Measurements from ENCODE around the gene RFLNA. TPM values are rescaled to one million over a fixed set of nuclear protein-coding genes. Genes with fewer than 3 reads are reported as not detected.

RFLNA gene
- total RNA-seq, 1 donor from 2014 or later, result not detected

DNA sequence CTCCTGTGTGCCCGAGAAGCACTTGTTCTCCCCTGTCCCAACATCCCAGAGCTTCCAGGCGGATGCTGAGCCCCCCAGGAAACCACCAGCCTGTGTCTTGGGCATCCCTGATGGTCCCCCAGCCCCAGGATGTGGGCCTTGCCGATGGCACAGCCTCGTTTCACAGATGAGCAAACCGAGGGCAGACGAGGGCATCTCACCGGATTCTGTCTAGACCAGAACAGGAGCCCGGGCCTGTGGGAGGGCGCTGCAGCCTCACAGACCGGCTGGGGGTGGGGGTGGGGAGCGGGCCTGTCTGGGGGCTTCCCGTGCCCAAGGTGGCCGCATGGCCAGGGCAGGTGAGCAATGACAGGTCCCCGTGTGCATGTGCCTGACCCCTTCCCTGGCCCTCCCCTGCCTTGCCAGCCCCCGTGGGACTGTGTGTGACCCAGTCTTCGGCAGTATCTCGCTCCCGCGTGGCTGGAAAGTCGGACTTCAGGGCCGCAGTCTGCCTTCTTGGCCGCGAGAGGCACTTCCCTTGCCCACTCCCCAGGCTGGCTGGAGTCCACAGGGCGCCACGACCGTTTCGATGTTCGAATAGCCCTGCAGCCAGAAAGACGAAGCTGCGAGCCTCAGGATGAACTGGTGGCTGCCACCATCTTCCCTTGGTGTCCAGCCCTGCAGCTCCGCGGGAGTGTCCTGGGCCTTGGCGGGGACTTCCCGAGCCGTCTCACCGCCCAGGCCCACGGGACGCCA is 8.9 kb downstream of the RFLNA start:
- no peak overlapping the region for H3K27ac Mint-ChIP-seq
- DNase-seq, result no peak
- no peaks in the 10 kb centered on the region for H3K4me1 Mint-ChIP-seq
- H3K4me3 Mint-ChIP-seq, result no peak overlapping the region
- H3K27me3 Mint-ChIP-seq, result no peaks in the 10 kb centered on the region
- intact Hi-C loops (cut with micrococcal nuclease), result no loop called here
- no peaks in the 10 kb centered on the region for H3K9me3 Mint-ChIP-seq
- H3K36me3 Mint-ChIP-seq (ENCODE audit: low read depth), result no peaks in the 10 kb centered on the region

DNA sequence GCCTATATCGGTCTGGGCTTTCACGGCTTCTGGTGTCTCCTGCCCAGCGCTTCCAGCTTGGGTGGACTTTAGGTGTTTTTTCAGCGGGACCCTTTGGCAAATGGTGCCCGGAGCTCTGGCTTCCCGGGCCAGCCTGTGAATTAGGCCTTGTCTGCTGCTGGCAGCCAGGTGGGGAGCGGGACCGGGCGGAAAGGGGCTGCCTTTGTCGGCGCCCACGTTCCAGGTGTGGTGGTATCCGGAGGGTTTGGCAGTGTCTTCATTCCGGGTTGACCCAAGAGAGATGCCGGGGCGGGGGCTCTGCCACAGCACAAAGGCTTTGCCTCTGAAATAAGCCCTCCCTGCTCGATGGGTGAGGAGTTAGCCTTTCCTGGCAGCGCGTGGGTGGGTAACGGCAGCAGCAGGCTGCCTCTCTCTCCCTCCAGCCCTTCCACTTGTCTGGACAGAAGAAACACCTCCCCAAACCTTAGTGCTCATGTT is 9.5 kb downstream of the RFLNA start:
- intact Hi-C loops (cut with micrococcal nuclease), result no loop called here
- Mint-ChIP-seq H3K27ac (no peak overlapping the region), H3K4me1 (no peaks in the 10 kb centered on the region), H3K4me3 (no peak overlapping the region), H3K36me3 (ENCODE audit: low read depth) (no peaks in the 10 kb centered on the region), H3K9me3 (no peaks in the 10 kb centered on the region), H3K27me3 (no peaks in the 10 kb centered on the region)
- no peak for DNase-seq

DNA sequence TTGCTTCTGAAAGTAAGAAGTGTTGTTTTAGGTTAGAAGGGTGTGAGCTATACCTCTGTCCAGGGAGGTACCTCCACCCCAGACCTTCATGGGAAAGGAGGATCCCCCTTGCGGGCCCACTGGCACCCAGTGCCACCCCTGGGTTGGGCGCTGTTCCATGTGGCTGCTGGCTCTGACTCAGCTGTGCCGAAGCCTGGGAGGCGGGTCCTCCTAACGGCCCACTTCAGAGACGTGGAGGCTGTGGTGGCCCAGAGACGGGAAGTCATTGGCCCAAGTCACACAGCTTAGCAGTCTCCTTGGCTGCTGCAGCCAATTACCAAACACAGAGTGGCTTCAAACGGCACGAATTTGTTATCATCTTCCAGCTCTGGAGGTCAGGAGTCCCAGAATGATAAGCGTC is 10.2 kb downstream of the RFLNA start:
- Mint-ChIP-seq H3K27me3 (no peaks in the 10 kb centered on the region), H3K4me1 (no peaks in the 10 kb centered on the region), H3K9me3 (no peaks in the 10 kb centered on the region), H3K36me3 (ENCODE audit: low read depth) (no peaks in the 10 kb centered on the region), H3K4me3 (no peak overlapping the region), H3K27ac (no peak overlapping the region)
- intact Hi-C loops (cut with micrococcal nuclease), result no loop called here
- DNase-seq, result no peak

DNA sequence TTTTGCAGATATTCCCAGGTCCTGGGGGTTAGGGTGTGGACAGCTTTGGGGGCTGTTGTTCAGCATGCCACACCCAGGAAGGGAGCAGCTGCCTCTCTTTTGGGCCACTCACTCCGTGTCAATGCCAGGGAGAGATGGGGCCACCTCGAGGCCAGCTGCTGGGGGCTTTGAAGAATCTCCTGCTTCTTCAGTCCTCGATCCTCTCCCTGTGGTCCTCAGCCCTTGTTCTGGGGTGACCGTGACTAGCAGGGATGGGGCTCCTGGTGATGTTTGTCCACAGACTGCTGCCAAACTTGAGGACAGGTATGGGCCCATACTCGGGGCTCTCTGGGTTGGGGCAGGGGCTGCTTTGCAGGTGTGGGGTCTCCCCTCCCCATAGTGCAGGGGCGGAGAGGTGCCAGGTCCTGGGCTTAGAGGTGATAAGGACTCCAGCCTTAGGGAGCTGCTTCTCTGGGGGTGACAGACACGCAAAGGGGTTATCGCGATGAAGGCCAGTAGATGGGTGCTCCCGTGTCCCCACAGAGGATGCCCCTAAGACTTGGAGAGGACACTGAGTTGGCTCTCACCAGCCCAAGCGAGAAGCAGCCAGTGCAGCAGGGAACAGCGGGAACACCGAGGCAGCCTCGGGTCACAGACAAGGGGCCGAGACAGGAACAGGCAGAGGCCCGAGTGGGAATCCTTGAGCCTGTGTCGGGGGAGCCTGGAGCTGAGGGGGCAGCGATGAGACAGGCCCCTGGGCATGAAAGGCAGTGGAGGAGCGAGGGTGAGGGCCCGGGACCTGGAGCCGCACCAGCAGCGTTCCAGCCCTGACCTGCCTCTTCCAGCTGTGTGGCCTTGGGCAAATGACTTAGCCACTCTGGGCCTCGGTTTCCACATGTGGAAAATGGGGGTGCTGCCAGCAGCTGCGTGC is 11.1 kb downstream of the RFLNA start:
- no peak overlapping the region for H3K4me3 Mint-ChIP-seq
- H3K27ac Mint-ChIP-seq, result no peak overlapping the region
- intact Hi-C loops (cut with micrococcal nuclease), result no loop called here
- DNase-seq, result no peak
- H3K36me3 Mint-ChIP-seq (ENCODE audit: low read depth), result no peaks in the 10 kb centered on the region
- no peaks in the 10 kb centered on the region for H3K9me3 Mint-ChIP-seq
- no peaks in the 10 kb centered on the region for H3K4me1 Mint-ChIP-seq
- no peaks in the 10 kb centered on the region for H3K27me3 Mint-ChIP-seq

DNA sequence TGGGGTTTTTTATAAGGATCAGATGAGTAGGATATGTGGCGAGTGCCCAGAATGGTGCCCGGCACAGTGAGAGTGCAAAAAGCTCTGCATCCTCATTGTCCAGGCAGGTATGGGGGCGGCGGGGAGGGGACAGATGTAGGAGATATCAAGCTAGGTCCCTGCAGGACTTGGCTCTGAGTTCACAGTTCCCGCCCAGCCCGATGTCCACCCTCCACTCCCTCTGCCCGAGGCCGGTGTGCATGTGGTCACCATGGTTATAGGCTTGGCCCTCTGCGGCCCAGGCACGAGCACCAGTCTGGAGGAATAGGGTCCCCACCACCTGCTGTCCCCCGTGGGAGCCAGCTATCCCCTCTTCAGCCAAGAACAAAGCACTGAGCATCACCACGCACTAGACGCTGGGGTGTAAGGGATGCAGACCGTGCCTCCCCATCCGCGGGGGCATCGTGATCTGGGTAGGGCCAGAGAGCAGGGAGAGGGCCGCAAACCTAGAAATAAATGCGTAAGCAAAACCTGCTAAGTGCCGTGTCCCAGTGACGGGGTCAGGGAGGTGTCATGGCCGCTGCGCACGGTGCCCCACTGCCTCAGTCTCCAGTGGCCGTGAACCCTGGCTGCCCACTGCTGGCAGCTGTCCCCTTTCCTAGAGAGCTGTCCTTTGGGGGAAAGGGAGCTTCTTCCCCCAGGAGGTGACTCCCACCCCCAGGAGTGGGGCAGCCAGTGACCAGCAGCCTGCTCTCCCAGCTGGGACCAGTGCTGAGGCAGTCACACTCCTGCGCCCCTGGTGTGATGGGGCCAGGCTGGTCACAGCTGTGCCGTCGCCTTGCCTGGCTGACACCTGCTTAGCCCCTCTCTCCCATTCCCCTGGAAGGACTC is 12.0 kb downstream of the RFLNA start:
- Mint-ChIP-seq H3K36me3 (ENCODE audit: low read depth) (no peaks in the 10 kb centered on the region), H3K9me3 (no peaks in the 10 kb centered on the region), H3K4me1 (no peaks in the 10 kb centered on the region), H3K4me3 (no peak overlapping the region), H3K27me3 (no peaks in the 10 kb centered on the region), H3K27ac (no peak overlapping the region)
- intact Hi-C loops (cut with micrococcal nuclease), result no loop called here
- no peak for DNase-seq

DNA sequence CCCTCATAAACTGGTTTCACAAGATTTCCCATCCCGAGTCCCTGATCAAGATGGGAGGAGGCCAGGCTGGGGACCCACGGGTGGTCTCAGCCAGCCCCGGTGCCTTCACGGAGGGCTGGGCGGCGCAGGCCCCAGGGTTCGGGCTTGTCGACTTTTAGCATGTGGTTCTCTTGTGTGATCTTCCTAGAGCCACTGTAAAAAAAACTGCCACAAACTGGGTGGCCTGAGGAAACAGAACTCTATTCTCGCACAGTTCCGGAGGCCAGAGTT is 12.6 kb downstream of the RFLNA start:
- Mint-ChIP-seq H3K27ac (no peak overlapping the region), H3K27me3 (no peaks in the 10 kb centered on the region), H3K4me1 (no peaks in the 10 kb centered on the region), H3K9me3 (no peaks in the 10 kb centered on the region), H3K36me3 (ENCODE audit: low read depth) (no peaks in the 10 kb centered on the region), H3K4me3 (no peak overlapping the region)
- DNase-seq, result no peak
- intact Hi-C loops (cut with micrococcal nuclease), result no loop called here

DNA sequence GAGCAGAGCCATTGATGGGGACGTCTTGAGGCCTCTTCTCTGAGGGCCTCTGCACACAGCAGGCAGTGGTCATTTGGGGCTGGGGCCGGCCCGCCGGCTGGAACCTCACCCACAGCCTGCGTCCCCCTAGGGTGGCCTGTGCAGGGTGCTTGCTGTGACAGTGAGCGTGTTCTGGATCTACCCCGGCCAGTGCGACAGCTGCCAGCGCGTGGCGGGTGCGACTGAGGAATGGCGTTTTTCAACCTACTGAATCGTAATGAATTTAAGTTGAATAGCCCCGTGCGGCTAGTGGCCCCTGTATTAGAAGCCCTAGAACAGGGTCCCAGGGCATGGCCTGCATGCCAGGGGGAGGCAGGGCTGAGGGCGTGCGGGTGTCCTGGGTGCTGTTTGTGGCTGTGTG is 13.8 kb downstream of the RFLNA start:
- H3K27me3 Mint-ChIP-seq, result no peaks in the 10 kb centered on the region
- no peak overlapping the region for H3K27ac Mint-ChIP-seq
- DNase-seq, result no peak
- no peak overlapping the region for H3K4me3 Mint-ChIP-seq
- H3K9me3 Mint-ChIP-seq, result no peaks in the 10 kb centered on the region
- intact Hi-C loops (cut with micrococcal nuclease), result no loop called here
- H3K4me1 Mint-ChIP-seq, result no peaks in the 10 kb centered on the region
- H3K36me3 Mint-ChIP-seq (ENCODE audit: low read depth), result no peaks in the 10 kb centered on the region

DNA sequence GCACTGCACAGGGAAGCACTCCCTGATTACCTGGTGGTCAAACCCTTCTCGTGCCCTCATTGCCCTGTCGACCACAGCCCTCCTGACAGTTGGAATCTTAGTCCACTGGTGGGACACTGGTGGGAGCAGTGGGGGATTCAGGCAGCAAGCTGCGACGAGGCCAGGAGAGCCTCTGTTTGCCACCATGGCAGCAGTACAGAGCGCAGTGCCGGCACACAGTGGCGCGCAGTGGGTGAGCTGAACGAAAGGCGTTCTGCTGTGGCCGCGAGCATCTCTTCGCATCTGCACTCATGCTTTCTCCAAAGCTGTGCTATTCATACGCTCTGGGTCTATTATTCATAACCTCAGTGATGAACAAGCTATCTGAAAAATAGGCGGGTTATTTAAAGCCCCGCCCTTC is 14.3 kb downstream of the RFLNA start:
- no peaks in the 10 kb centered on the region for H3K36me3 Mint-ChIP-seq (ENCODE audit: low read depth)
- DNase-seq, result no peak
- no peaks in the 10 kb centered on the region for H3K9me3 Mint-ChIP-seq
- no peak overlapping the region for H3K4me3 Mint-ChIP-seq
- H3K27ac Mint-ChIP-seq, result no peak overlapping the region
- H3K27me3 Mint-ChIP-seq, result no peaks in the 10 kb centered on the region
- intact Hi-C loops (cut with micrococcal nuclease), result no loop called here
- H3K4me1 Mint-ChIP-seq, result no peaks in the 10 kb centered on the region

DNA sequence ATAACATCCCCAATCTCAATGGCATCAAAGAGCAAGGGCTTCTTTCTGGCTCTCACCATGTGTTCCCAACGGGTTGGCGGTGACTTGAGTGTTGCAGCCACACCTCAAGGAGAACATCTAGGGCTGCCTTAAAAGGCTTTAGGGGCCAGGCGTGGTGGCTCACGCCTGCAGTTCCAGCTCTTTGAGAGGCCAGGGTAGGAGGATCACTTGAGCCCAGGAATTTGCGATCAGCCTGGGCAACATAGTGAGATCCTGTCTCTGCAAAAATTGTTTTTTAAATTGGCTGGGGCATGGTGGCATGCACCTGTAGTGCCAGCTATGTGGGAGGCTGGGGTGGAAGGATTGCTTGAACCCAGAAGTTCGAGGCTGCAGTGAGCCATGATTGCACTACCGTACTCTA is 14.9 kb downstream of the RFLNA start:
- Mint-ChIP-seq H3K9me3 (no peaks in the 10 kb centered on the region), H3K36me3 (ENCODE audit: low read depth) (no peaks in the 10 kb centered on the region), H3K4me1 (no peaks in the 10 kb centered on the region), H3K4me3 (no peak overlapping the region), H3K27ac (no peak overlapping the region), H3K27me3 (no peaks in the 10 kb centered on the region)
- no peak for DNase-seq
- intact Hi-C loops (cut with micrococcal nuclease), result no loop called here

DNA sequence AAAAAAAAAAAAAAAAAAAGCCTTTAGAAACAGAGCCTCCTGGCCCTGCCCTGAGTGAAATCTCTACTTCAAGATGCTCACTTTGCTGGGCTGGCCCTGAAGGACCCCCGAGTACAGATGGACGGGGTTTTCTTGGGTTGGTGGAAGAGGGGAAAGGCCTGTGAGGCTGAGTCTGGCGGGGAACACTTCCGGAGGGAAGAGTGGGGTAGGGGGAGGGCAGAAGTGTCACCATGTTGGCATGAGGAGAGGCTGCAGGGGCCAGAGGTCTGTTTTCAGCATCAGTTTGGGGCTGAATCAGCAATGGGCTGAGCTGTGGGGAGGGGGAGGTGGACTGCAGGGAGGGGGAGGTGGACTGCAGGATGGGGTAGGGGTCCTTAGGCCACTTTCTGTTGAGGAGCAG is 15.3 kb downstream of the RFLNA start:
- H3K27me3 Mint-ChIP-seq, result no peaks in the 10 kb centered on the region
- H3K9me3 Mint-ChIP-seq, result no peaks in the 10 kb centered on the region
- no peak overlapping the region for H3K4me3 Mint-ChIP-seq
- DNase-seq, result no peak
- H3K27ac Mint-ChIP-seq, result no peak overlapping the region
- no peaks in the 10 kb centered on the region for H3K4me1 Mint-ChIP-seq
- no peaks in the 10 kb centered on the region for H3K36me3 Mint-ChIP-seq (ENCODE audit: low read depth)
- intact Hi-C loops (cut with micrococcal nuclease), result no loop called here

DNA sequence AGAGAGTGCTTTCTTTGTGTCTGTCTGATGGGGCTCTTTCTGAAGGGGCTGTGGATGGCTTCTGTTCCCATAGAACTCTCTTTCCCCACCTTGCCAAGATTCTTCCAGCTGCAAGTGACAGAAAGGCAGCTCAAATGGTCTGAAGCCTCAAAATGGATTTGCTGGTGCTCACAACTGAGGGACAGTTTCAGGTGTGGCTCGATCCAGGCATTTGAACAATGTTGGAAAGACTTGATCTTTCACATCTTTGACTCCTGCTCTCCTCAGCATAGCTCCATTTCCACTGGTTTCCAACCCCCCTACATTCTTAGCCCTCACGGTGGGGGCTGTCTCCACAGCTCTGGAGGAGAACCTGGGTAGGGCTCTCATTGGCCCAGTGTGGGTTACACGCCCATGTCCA is 15.9 kb downstream of the RFLNA start:
- intact Hi-C loops (cut with micrococcal nuclease), result no loop called here
- Mint-ChIP-seq H3K36me3 (ENCODE audit: low read depth) (no peaks in the 10 kb centered on the region), H3K27ac (no peak overlapping the region), H3K4me3 (no peak overlapping the region), H3K4me1 (no peaks in the 10 kb centered on the region), H3K27me3 (no peaks in the 10 kb centered on the region), H3K9me3 (no peaks in the 10 kb centered on the region)
- no peak for DNase-seq

DNA sequence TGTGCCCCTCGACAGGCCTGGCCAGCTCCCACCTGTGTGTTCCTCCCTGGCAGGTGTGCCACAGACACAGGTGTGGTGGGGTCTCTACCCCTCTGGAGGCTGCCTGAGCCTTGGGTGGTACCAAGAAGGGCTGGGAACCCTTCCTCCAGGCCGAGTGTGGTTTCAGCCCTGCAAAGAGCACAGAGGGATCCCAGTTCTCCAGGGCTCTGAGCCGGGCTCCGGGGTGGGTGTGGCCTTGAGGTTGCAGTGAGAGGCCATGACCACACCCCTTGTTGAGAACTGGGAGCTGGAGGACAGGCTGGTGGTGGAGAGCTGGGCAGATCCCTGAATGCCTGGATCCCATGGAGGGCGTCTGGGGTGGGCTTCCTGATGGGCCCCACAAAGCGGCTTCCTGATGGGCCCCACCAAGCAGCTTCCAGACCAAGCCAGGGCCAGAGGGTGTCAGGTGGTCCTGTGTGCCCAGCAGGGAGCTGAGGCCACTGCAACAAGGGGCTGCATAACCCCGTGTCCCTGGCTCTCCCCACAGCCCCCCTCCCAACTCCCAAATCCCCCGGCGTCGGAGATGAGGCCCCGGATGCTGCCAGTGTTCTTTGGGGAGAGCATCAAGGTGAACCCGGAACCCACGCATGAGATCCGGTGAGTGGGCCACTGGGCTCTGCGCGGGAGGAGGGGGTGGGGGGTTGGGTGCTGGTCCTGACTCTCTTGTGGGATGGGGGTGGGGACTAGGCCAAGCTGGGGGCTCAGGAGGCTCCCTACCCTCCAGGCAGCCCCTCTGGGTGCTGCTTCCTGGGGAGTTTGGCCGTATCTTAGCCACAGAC is 16.6 kb downstream of the RFLNA start:
- intact Hi-C loops (cut with micrococcal nuclease), result no loop called here
- no peak overlapping the region for H3K27ac Mint-ChIP-seq
- no peaks in the 10 kb centered on the region for H3K4me1 Mint-ChIP-seq
- no peaks in the 10 kb centered on the region for H3K27me3 Mint-ChIP-seq
- H3K4me3 Mint-ChIP-seq, result no peak overlapping the region
- no peak for DNase-seq
- no peaks in the 10 kb centered on the region for H3K36me3 Mint-ChIP-seq (ENCODE audit: low read depth)
- H3K9me3 Mint-ChIP-seq, result no peaks in the 10 kb centered on the region

DNA sequence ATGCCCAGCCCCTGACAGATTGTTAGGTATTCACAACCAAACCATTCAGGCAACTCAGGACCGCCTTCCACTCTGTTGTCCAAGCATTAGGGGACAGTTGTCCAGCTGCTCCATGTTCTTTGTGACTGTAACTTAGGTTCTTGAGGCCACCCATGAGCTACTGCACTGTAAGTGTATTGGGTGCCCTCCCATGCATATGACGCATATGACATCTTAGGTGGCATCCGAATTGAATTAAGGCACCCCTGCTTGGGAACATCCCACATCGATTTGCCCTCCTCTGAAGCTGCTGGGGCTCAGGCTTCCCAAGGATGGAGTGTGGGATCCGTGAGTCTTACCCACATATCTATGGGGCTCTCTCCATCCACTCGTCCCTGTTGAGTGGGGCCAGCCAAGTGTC is 17.7 kb downstream of the RFLNA start:
- DNase-seq, result no peak
- H3K9me3 Mint-ChIP-seq, result no peaks in the 10 kb centered on the region
- H3K4me3 Mint-ChIP-seq, result no peak overlapping the region
- H3K27ac Mint-ChIP-seq, result no peak overlapping the region
- H3K36me3 Mint-ChIP-seq (ENCODE audit: low read depth), result no peaks in the 10 kb centered on the region
- no peaks in the 10 kb centered on the region for H3K4me1 Mint-ChIP-seq
- H3K27me3 Mint-ChIP-seq, result no peaks in the 10 kb centered on the region
- intact Hi-C loops (cut with micrococcal nuclease), result no loop called here
